HL-60/S4 treated with retinoic acid at 250 ng/mL for 4 days and 3 days (cell line): ENCODE measurements around the gene ACOX2.

Experiments used
- in situ Hi-C: fragments of 300-500 bp; cut with MboI; formaldehyde crosslinking; loops from 2 replicates; pipeline ENCODE4 v1.7.0; 2022; ENCODE audit warnings: low sequenced_read_pairs

ACOX2 gene

GRCh38 chr3:58478781-58479180, 58.2 kb downstream of the ACOX2 start:
- in situ Hi-C loops: no loop called here

- in situ Hi-C loops: no loop called here
Measured at GRCh38 chr3:58474967-58475578, 61.9 kb downstream of the ACOX2 start.

GRCh38 chr3:58474348-58474911, 62.6 kb downstream of the ACOX2 start:
- in situ Hi-C loops: no loop called here

GRCh38 chr3:58473275-58473674, 63.7 kb downstream of the ACOX2 start:
- in situ Hi-C loops: no loop called here

GRCh38 chr3:58471025-58471887, 65.7 kb downstream of the ACOX2 start:
- in situ Hi-C loops: no loop called here

GRCh38 chr3:58470363-58471024, 66.5 kb downstream of the ACOX2 start:
- in situ Hi-C loops: no loop called here

GRCh38 chr3:58469096-58469495, 67.9 kb downstream of the ACOX2 start:
- in situ Hi-C loops: no loop called here

GRCh38 chr3:58466899-58467563, 70.0 kb downstream of the ACOX2 start:
- in situ Hi-C loops: no loop called here

- in situ Hi-C loops: no loop called here
Measured at GRCh38 chr3:58464866-58465265, 72.1 kb downstream of the ACOX2 start.

- in situ Hi-C loops: no loop called here
Measured at GRCh38 chr3:58463942-58464271, 73.1 kb downstream of the ACOX2 start.

GRCh38 chr3:58463181-58463941, 73.6 kb downstream of the ACOX2 start:
- in situ Hi-C loops: no loop called here

- in situ Hi-C loops: no loop called here
Measured at GRCh38 chr3:58462829-58463180, 74.2 kb downstream of the ACOX2 start.

- in situ Hi-C loops: no loop called here
Measured at GRCh38 chr3:58459160-58459559, 77.8 kb downstream of the ACOX2 start.
